ENCODE results near the gene CRIM1. TPM values are rescaled to one million over a fixed set of nuclear protein-coding genes. Genes with fewer than 3 reads are reported as not detected.

Gene CRIM1
- total RNA-seq, 1 donor from 2014 or later = 103 TPM

GRCh38 chr2:36367486-36367885 lies 11.9 kb downstream of the CRIM1 start:
- Histone ChIP-seq H3K27me3 (ENCODE audit: control insufficient read depth, insufficient read depth, low read length) (no peaks in the 10 kb centered on the region), H3K4me3 (ENCODE audit: low read depth, low read length) (no peak overlapping the region), H3K36me3 (ENCODE audit: control insufficient read depth, insufficient read depth, low read length) (no peaks in the 10 kb centered on the region)
- no peak for TF ChIP-seq CTCF (IDR thresholded peaks at IDR 0.05; ENCODE audit: insufficient read depth, low read length, poor library complexity, severe bottlenecking)
- DNase-seq (ENCODE audit: low read depth) = no peak

GRCh38 chr2:36367895-36368353 lies 12.3 kb downstream of the CRIM1 start:
- no peak for DNase-seq (ENCODE audit: low read depth)
- no peak overlapping the region for H3K4me3 ChIP-seq (ENCODE audit: low read depth, low read length)

GRCh38 chr2:36368438-36368837 lies 12.9 kb downstream of the CRIM1 start:
- Histone ChIP-seq H3K27me3 (ENCODE audit: control insufficient read depth, insufficient read depth, low read length) (no peaks in the 10 kb centered on the region), H3K36me3 (ENCODE audit: control insufficient read depth, insufficient read depth, low read length) (no peaks in the 10 kb centered on the region), H3K4me3 (ENCODE audit: low read depth, low read length) (no peak overlapping the region)
- TF ChIP-seq CTCF (IDR thresholded peaks at IDR 0.05; ENCODE audit: insufficient read depth, low read length, poor library complexity, severe bottlenecking) = no peak
- DNase-seq (ENCODE audit: low read depth) = no peak

More at GRCh38 chr2:36367895-36368353, 12.3 kb downstream of the CRIM1 start:
- no peaks in the 10 kb centered on the region for H3K27me3 ChIP-seq (ENCODE audit: control insufficient read depth, insufficient read depth, low read length)
- no peaks in the 10 kb centered on the region for H3K36me3 ChIP-seq (ENCODE audit: control insufficient read depth, insufficient read depth, low read length)
- no peak for TF ChIP-seq CTCF (IDR thresholded peaks at IDR 0.05; ENCODE audit: insufficient read depth, low read length, poor library complexity, severe bottlenecking)

GRCh38 chr2:36369163-36369562 lies 13.6 kb downstream of the CRIM1 start:
- Histone ChIP-seq H3K27me3 (ENCODE audit: control insufficient read depth, insufficient read depth, low read length) (no peaks in the 10 kb centered on the region), H3K36me3 (ENCODE audit: control insufficient read depth, insufficient read depth, low read length) (no peaks in the 10 kb centered on the region), H3K4me3 (ENCODE audit: low read depth, low read length) (no peak overlapping the region)
- no peak for TF ChIP-seq CTCF (IDR thresholded peaks at IDR 0.05; ENCODE audit: insufficient read depth, low read length, poor library complexity, severe bottlenecking)
- no peak for DNase-seq (ENCODE audit: low read depth)

- no peaks in the 10 kb centered on the region for H3K36me3 ChIP-seq (ENCODE audit: control insufficient read depth, insufficient read depth, low read length)
- no peak for TF ChIP-seq CTCF (IDR thresholded peaks at IDR 0.05; ENCODE audit: insufficient read depth, low read length, poor library complexity, severe bottlenecking)
- DNase-seq (ENCODE audit: low read depth) = no peak
- H3K4me3 ChIP-seq (ENCODE audit: low read depth, low read length) = no peak overlapping the region
- no peaks in the 10 kb centered on the region for H3K27me3 ChIP-seq (ENCODE audit: control insufficient read depth, insufficient read depth, low read length)
Measured at GRCh38 chr2:36369716-36370115, 14.1 kb downstream of the CRIM1 start.

- Histone ChIP-seq H3K4me3 (ENCODE audit: low read depth, low read length) (no peak overlapping the region), H3K36me3 (ENCODE audit: control insufficient read depth, insufficient read depth, low read length) (no peaks in the 10 kb centered on the region), H3K27me3 (ENCODE audit: control insufficient read depth, insufficient read depth, low read length) (no peaks in the 10 kb centered on the region)
- no peak for DNase-seq (ENCODE audit: low read depth)
- TF ChIP-seq CTCF (IDR thresholded peaks at IDR 0.05; ENCODE audit: insufficient read depth, low read length, poor library complexity, severe bottlenecking) = no peak
Measured at GRCh38 chr2:36370281-36370680, 14.7 kb downstream of the CRIM1 start.
